OCI-LY1 (cell line): ENCODE measurements around the gene NPIPA5.
"Not testable (repeated sequence)": the region's sequence is repeated elsewhere in the genome, so short reads cannot be mapped to it uniquely, and the experiment has no call there.

Experiments used
- H2AFZ ChIP-seq: fragments of 200-600 bp; sonication (generic), shearing (Covaris generic); 2 replicates; pipeline ENCODE4 v1.6.0; 2014; ENCODE audit warnings: antibody characterized with exemption, mild to moderate bottlenecking, low read length
- H3F3A ChIP-seq: fragments of 200-600 bp; sonication (generic), shearing (Covaris generic); 2 replicates; pipeline ENCODE4 v1.6.0; 2014; ENCODE audit warnings: mild to moderate bottlenecking, antibody characterized with exemption, low read length, moderate library complexity; ENCODE audit not compliant: insufficient read depth
- H3K27ac ChIP-seq: fragments of 200-600 bp; sonication (generic); 2 replicates; pipeline ENCODE4 v1.5.1; 2014; ENCODE audit warnings: low read length, mixed run types, mild to moderate bottlenecking, low read depth; ENCODE audit not compliant: poor library complexity, severe bottlenecking
- H3K27me3 ChIP-seq: fragments of 200-600 bp; sonication (generic); 2 replicates; pipeline ENCODE4 v1.6.0; 2014; ENCODE audit warnings: antibody characterized with exemption, mild to moderate bottlenecking, low read length, moderate library complexity; ENCODE audit not compliant: insufficient read depth
- H3K36me3 ChIP-seq: fragments of 200-600 bp; sonication (generic); 2 replicates; pipeline ENCODE4 v1.6.1; 2014; ENCODE audit warnings: mild to moderate bottlenecking, antibody characterized with exemption, low read length, moderate library complexity, mixed read lengths; ENCODE audit not compliant: insufficient read depth
- H3K4me1 ChIP-seq: fragments of 200-600 bp; sonication (generic); 2 replicates; pipeline ENCODE4 v1.5.1; 2014; ENCODE audit warnings: mild to moderate bottlenecking, low read length, moderate library complexity; ENCODE audit not compliant: insufficient read depth, severe bottlenecking
- H3K4me2 ChIP-seq: fragments of 200-600 bp; sonication (generic), shearing (Covaris generic); 2 replicates; pipeline ENCODE4 v1.6.1; 2014; ENCODE audit warnings: low read length
- H3K4me3 ChIP-seq: fragments of 200-600 bp; sonication (generic); 2 replicates; pipeline ENCODE4 v1.5.1; 2014; ENCODE audit warnings: low read length, low read depth, mild to moderate bottlenecking, mixed read lengths; ENCODE audit not compliant: poor library complexity, severe bottlenecking
- H3K79me2 ChIP-seq: fragments of 200-600 bp; shearing (Covaris generic); 2 replicates; pipeline ENCODE4 v1.6.1; 2016; ENCODE audit warnings: mixed run types, low read length, mixed read lengths; ENCODE audit not compliant: insufficient read depth
- H3K9ac ChIP-seq: fragments of 200-600 bp; sonication (generic), shearing (Covaris generic); 2 replicates; pipeline ENCODE4 v1.6.1; 2014; ENCODE audit warnings: mild to moderate bottlenecking, low read length, mixed read lengths
- H3K9me2 ChIP-seq: fragments of 200-600 bp; sonication (generic), shearing (Covaris generic); 2 replicates; pipeline ENCODE4 v1.6.1; 2014; ENCODE audit warnings: low read depth, mild to moderate bottlenecking, low read length, mixed read lengths
- H3K9me3 ChIP-seq: fragments of 200-600 bp; shearing (Covaris generic); 2 replicates; pipeline ENCODE4 v1.6.1; 2014; ENCODE audit warnings: low read length, mixed read lengths
- H4K20me1 ChIP-seq: fragments of 200-600 bp; sonication (generic), shearing (Covaris generic); 2 replicates; pipeline ENCODE4 v1.6.0; 2016; ENCODE audit warnings: mild to moderate bottlenecking, low read length; ENCODE audit not compliant: insufficient read depth

The NPIPA5 gene

DNA sequence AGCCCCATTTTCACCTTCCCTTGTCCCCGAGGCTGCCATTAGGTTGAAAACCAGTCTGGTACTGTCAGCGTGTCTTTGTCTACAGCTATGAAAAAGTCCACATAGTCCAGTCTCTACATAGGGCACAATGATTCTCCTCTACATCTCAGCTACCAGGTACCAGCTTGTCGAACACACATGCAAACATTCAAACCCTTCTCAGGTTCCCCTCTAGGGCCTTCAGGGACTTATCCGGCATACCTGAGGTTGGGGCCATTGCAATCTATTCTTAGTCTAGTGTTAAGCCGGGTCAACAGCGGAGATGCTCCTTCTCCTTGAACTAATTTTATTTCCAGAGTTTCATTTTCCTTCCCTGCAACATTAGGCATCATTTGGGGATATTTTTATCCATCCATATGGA is 54.7 kb downstream of the NPIPA5 start:
- H3K4me3 ChIP-seq, H2AFZ ChIP-seq, H3K9ac ChIP-seq, H3K9me2 ChIP-seq, H3K27ac ChIP-seq, H3K4me1 ChIP-seq, H3K4me2 ChIP-seq, H3K9me3 ChIP-seq, H3F3A ChIP-seq, H4K20me1 ChIP-seq, H3K79me2 ChIP-seq, H3K27me3 ChIP-seq, H3K36me3 ChIP-seq: not testable (repeated sequence)

- H4K20me1 ChIP-seq, H3K36me3 ChIP-seq, H2AFZ ChIP-seq, H3F3A ChIP-seq, H3K4me2 ChIP-seq, H3K27me3 ChIP-seq, H3K4me1 ChIP-seq, H3K9ac ChIP-seq, H3K9me3 ChIP-seq, H3K9me2 ChIP-seq, H3K79me2 ChIP-seq, H3K27ac ChIP-seq, H3K4me3 ChIP-seq: not testable (repeated sequence)
Observed at GRCh38 chr16:15321221-15321620, 56.9 kb downstream of the NPIPA5 start.

DNA sequence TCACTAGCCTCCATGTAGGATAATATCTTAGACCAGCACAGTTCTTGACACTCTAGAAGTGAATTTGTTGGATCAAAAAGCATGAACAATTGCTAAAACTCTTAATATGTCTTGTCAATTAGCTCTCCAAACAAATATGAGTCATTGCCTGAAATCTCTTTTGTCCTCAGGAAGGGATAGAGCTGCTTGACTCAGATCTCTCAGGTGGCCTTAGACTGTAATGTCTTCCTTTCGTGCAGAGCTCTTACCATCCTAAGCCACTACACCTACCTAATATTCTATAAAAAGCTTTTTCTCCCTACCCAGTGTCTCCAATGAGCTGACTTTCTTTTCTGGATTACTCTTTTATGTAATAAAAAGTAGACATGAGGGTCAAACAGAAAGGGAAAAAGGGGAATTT is 63.5 kb downstream of the NPIPA5 start:
- not testable (repeated sequence) for H3K4me3 ChIP-seq, H3K36me3 ChIP-seq, H3K79me2 ChIP-seq, H3K9me2 ChIP-seq, H3K9ac ChIP-seq, H3K27me3 ChIP-seq, H4K20me1 ChIP-seq, H3K4me1 ChIP-seq, H3K4me2 ChIP-seq, H3F3A ChIP-seq, H3K9me3 ChIP-seq, H2AFZ ChIP-seq, H3K27ac ChIP-seq
